C4-2B (cell line): ENCODE results near the gene PIP5K1C.

Experiments
- CTCF ChIP-seq: fragments of 450-650 bp; conservative IDR thresholded peaks from 2 replicates; pipeline ENCODE4 v1.5.1; 2017; ENCODE audit warnings: mild to moderate bottlenecking
- ZFX ChIP-seq: fragments of 450-650 bp; IDR thresholded peaks from 2 replicates; pipeline ENCODE4 v1.6.1; 2017

GRCh38 chr19:3725121-3725520 is 24.9 kb upstream of the PIP5K1C start:
- TF ChIP-seq CTCF (no peak), ZFX (no peak)
